Left ventricle myocardium inferior (tissue), 1 donor: Measurements from ENCODE around the gene ADK. TPM values are rescaled to one million over a fixed set of nuclear protein-coding genes. Genes with fewer than 3 reads are reported as not detected.

ENCODE experiments used
- DNase-seq: peaks from one replicate; pipeline ENCODE4 v3.0.0-alpha.2; 2020
- H3K27ac ChIP-seq: fragments of 200-600 bp; replicated peaks from 2 replicates; pipeline ENCODE4 v1.8.0; 2021
- H3K27me3 ChIP-seq: fragments of 200-600 bp; 2 replicates; pipeline ENCODE4 v1.8.0; 2021; ENCODE audit warnings: low read depth
- H3K36me3 ChIP-seq: fragments of 200-600 bp; 2 replicates; pipeline ENCODE4 v1.8.0; 2021
- H3K4me1 ChIP-seq: fragments of 200-600 bp; 2 replicates; pipeline ENCODE4 v1.8.0; 2021
- H3K4me3 ChIP-seq: fragments of 200-600 bp; 2 replicates; pipeline ENCODE4 v1.8.0; 2021; ENCODE audit warnings: mild to moderate bottlenecking, moderate library complexity
- H3K9me3 ChIP-seq: fragments of 200-600 bp; replicated peaks from 2 replicates; pipeline ENCODE4 v1.8.0; 2021
- CTCF ChIP-seq: fragments of 200-600 bp; IDR thresholded peaks from 2 replicates; pipeline ENCODE4 v1.8.0; 2021; ENCODE audit warnings: antibody characterized with exemption, mild to moderate bottlenecking, borderline replicate concordance
- intact Hi-C: fragments of 100-400 bp; cut with micrococcal nuclease; formaldehyde crosslinking; loops from one replicate; pipeline ENCODE4 v1.11.0; 2022
- total RNA-seq: library from RNA; stranded (reverse); fragmentation: NEBNext Ultra II Directional; extraction: Animal tissue kit (Norgen Biotek cat#: 25700); gene quantifications from one replicate; pipeline ENCODE4 v1.2.1, GENCODE V29; 2021
- donor health status: DM: no; HTN: yes; CAD: no; lungs with severe emphysema.

ADK gene
- total RNA-seq, 1 donor from 2014 or later: 41.3 TPM

GRCh38 chr10:74199315-74199714 lies 48.3 kb downstream of the ADK start:
- H3K27me3 ChIP-seq: no peaks in the 10 kb centered on the region
- peaks cover 4% of the 10 kb centered on the region for H3K9me3 ChIP-seq
- no peak for DNase-seq
- no peak overlapping the region for H3K4me3 ChIP-seq
- H3K4me1 ChIP-seq: no peaks in the 10 kb centered on the region
- H3K36me3 ChIP-seq: no peaks in the 10 kb centered on the region
- no peak overlapping the region for H3K27ac ChIP-seq
- intact Hi-C loops: no loop called here
- no peak for TF ChIP-seq CTCF

GRCh38 chr10:74202356-74202755 lies 51.3 kb downstream of the ADK start:
- no peak overlapping the region for H3K4me3 ChIP-seq
- no peaks in the 10 kb centered on the region for H3K27me3 ChIP-seq
- peaks cover 4% of the 10 kb centered on the region for H3K9me3 ChIP-seq
- H3K27ac ChIP-seq: no peak overlapping the region
- intact Hi-C loops: no loop called here
- no peaks in the 10 kb centered on the region for H3K36me3 ChIP-seq
- no peaks in the 10 kb centered on the region for H3K4me1 ChIP-seq
- no peak for TF ChIP-seq CTCF
- no peak for DNase-seq

- no peak overlapping the region for H3K4me3 ChIP-seq
- peaks cover 4% of the 10 kb centered on the region for H3K4me1 ChIP-seq
- no peaks in the 10 kb centered on the region for H3K36me3 ChIP-seq
- no peak overlapping the region for H3K27ac ChIP-seq
- TF ChIP-seq CTCF: no peak
- no peak for DNase-seq
- no peaks in the 10 kb centered on the region for H3K9me3 ChIP-seq
- H3K27me3 ChIP-seq: no peaks in the 10 kb centered on the region
- intact Hi-C loops: no loop called here
These were observed 55.7 kb downstream of the ADK start for GRCh38 chr10:74206746-74207145.

- intact Hi-C loops: no loop called here
- no peak for DNase-seq
These were observed 56.9 kb downstream of the ADK start for GRCh38 chr10:74207691-74208480.

GRCh38 chr10:74208997-74209396 lies 58.0 kb downstream of the ADK start:
- DNase-seq: no peak

More at GRCh38 chr10:74207691-74208480, 56.9 kb downstream of the ADK start:
- H3K27ac ChIP-seq: no peak overlapping the region
- no peaks in the 10 kb centered on the region for H3K36me3 ChIP-seq
- no peaks in the 10 kb centered on the region for H3K9me3 ChIP-seq
- H3K4me1 ChIP-seq: peaks cover 8% of the 10 kb centered on the region
- no peak for TF ChIP-seq CTCF
- H3K4me3 ChIP-seq: no peak overlapping the region
- no peaks in the 10 kb centered on the region for H3K27me3 ChIP-seq

More at GRCh38 chr10:74208997-74209396, 58.0 kb downstream of the ADK start:
- TF ChIP-seq CTCF: no peak
- intact Hi-C loops: no loop called here
- Histone ChIP-seq H3K9me3 (no peaks in the 10 kb centered on the region), H3K27ac (no peak overlapping the region), H3K27me3 (no peaks in the 10 kb centered on the region), H3K4me3 (no peak overlapping the region), H3K4me1 (peaks cover 8% of the 10 kb centered on the region), H3K36me3 (no peaks in the 10 kb centered on the region)
